Stimulated activated CD4-positive, alpha-beta T cell treated with anti-CD3 and anti-CD28 coated beads, Interleukin-1b, Interleukin-23, amount 100 ng/mL, for 24 hours (primary cell): ENCODE results near the gene MAGEB4.

ENCODE experiments used
- DNase-seq, 4 experiments: peaks; one replicate each; pipeline ENCODE4 v3.0.0-alpha.2; 2020; ENCODE audit warnings: low read depth in 4 of 4, low spot score in 1 of 4

MAGEB4 gene

GRCh38 chrX:30283456-30284200, 41.8 kb downstream of the MAGEB4 start:
- DNase-seq: no peak
